22Rv1 (cell line): Measurements from ENCODE around the gene NAIF1.

Source experiments
- H3K27ac ChIP-seq: fragments of 450-650 bp; 2 replicates; pipeline ENCODE4 v1.5.1; 2017
- CTCF ChIP-seq: fragments of 450-650 bp; IDR thresholded peaks from 2 replicates; pipeline ENCODE4 v1.5.1; 2017; ENCODE audit warnings: mild to moderate bottlenecking
- ZFX ChIP-seq: fragments of 450-650 bp; IDR thresholded peaks from 2 replicates; pipeline ENCODE4 v1.6.1; 2017; ENCODE audit warnings: antibody characterized with exemption, borderline replicate concordance

Gene NAIF1

GRCh38 chr9:128099932-128100491 is 32.9 kb upstream of the NAIF1 start:
- 0 out of 2 replicates have a peak overlapping the region, but pooled peaks have one; percentile 8 for H3K27ac ChIP-seq
- TF ChIP-seq CTCF (no peak), ZFX (no peak)

- TF ChIP-seq CTCF: no peak
- TF ChIP-seq ZFX: no peak
- peak overlapping the region; percentile 82 for H3K27ac ChIP-seq
Measured at GRCh38 chr9:128099231-128099931, 32.3 kb upstream of the NAIF1 start.

GRCh38 chr9:128098297-128099230 is 31.4 kb upstream of the NAIF1 start:
- H3K27ac ChIP-seq: peak overlapping the region; percentile 82
- no peak for TF ChIP-seq CTCF
- TF ChIP-seq ZFX: no peak

GRCh38 chr9:128097543-128098296 is 30.6 kb upstream of the NAIF1 start:
- H3K27ac ChIP-seq: peak overlapping the region; percentile 82
- TF ChIP-seq CTCF (no peak), ZFX (no peak)

GRCh38 chr9:128096616-128097536 is 29.8 kb upstream of the NAIF1 start:
- peak overlapping the region; percentile 82 for H3K27ac ChIP-seq
- TF ChIP-seq CTCF (no peak), ZFX (no peak)

GRCh38 chr9:128094950-128095544 is 27.9 kb upstream of the NAIF1 start:
- H3K27ac ChIP-seq: peak overlapping the region; percentile 82
- TF ChIP-seq CTCF (no peak), ZFX (no peak)
